Measurements from ENCODE around the gene RAB4B. TPM values are rescaled to one million over a fixed set of nuclear protein-coding genes. Genes with fewer than 3 reads are reported as not detected.
"Not testable (repeated sequence)": the region's sequence is repeated elsewhere in the genome, so short reads cannot be mapped to it uniquely, and the experiment has no call there.

The RAB4B gene
- total RNA-seq, 2 experiments from 2014 or later, result 36.2 to 56.7 TPM

- H3K36me3 Mint-ChIP-seq, result peaks cover 16% of the 10 kb centered on the region
- peak; percentile 42 for DNase-seq
- peak overlapping the region; percentile 54 for H3K4me3 Mint-ChIP-seq
- no peak for ATAC-seq
- peaks cover 38% of the 10 kb centered on the region for H3K4me1 Mint-ChIP-seq
- H3K27me3 Mint-ChIP-seq, result peaks cover 28% of the 10 kb centered on the region
- peak overlapping the region; percentile 37 for H3K27ac Mint-ChIP-seq
- no peaks in the 10 kb centered on the region for H3K9me3 Mint-ChIP-seq (ENCODE audit: low read depth)
- CTCF ChIA-PET, result interaction anchor here (1.0 to 1.3 kb wide), 3 partner anchors 34 to 177 kb away, joined by 4 to 7 read pairs (median 5); partner anchors contain the start of genes ACTMAP and RAB4B
Measured at GRCh38 chr19:40811478-40812341, 33.7 kb downstream of the RAB4B start.

DNA sequence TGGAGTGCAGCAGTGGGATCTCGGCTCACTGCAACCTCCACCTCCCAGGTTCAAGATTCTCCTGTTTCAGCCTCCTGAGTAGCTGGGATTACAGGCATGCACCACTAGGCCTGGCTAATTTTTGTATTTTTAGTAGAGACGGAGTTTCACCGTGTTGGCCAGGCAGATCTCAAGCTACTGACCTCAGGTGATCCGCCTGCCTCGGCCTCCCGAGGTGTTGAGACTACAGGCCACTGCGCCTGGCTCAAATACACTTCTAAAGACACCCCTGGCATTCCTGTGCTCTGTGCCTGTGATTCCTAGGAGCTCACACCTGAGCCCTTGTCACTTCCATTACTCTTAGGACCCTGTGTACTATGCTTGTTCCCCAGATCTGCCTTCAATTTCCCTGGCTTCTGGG lies 34.5 kb downstream of the RAB4B start:
- not testable (repeated sequence) for H3K27ac Mint-ChIP-seq; ATAC-seq; H3K9me3 Mint-ChIP-seq (ENCODE audit: low read depth); H3K4me3 Mint-ChIP-seq; DNase-seq
- H3K4me1 Mint-ChIP-seq, result peaks cover 31% of the 10 kb centered on the region
- H3K36me3 Mint-ChIP-seq, result peaks cover 12% of the 10 kb centered on the region
- CTCF ChIA-PET, result interaction anchor here (1.3 kb wide), 1 partner anchor 178 kb away, joined by 5 read pairs; no protein-coding TSS in a partner anchor
- peaks cover 28% of the 10 kb centered on the region for H3K27me3 Mint-ChIP-seq

- Mint-ChIP-seq H3K36me3 (peaks cover 8% of the 10 kb centered on the region), H3K9me3 (ENCODE audit: low read depth) (no peaks in the 10 kb centered on the region), H3K27me3 (peaks cover 31% of the 10 kb centered on the region), H3K27ac (no peak overlapping the region), H3K4me3 (no peak overlapping the region), H3K4me1 (peaks cover 29% of the 10 kb centered on the region)
- DNase-seq (no peak), ATAC-seq (no peak)
- CTCF ChIA-PET, result no interaction called here
Measured at GRCh38 chr19:40813182-40813581, 35.1 kb downstream of the RAB4B start.

- peaks cover 31% of the 10 kb centered on the region for H3K27me3 Mint-ChIP-seq
- ATAC-seq, result no peak
Measured at GRCh38 chr19:40815223-40815622, 37.2 kb downstream of the RAB4B start.

GRCh38 chr19:40818480-40819399 lies 40.7 kb downstream of the RAB4B start:
- peak; percentile 94 for ATAC-seq
- peaks cover 22% of the 10 kb centered on the region for H3K4me1 Mint-ChIP-seq
- CTCF ChIA-PET, result interaction anchor here (0.6 to 5.5 kb wide), 15 partner anchors 13 to 436 kb away, joined by 3 to 67 read pairs (median 8); partner anchors contain the start of genes COQ8B, ITPKC and RAB4B
- H3K4me3 Mint-ChIP-seq, result peak overlapping the region; percentile 71
- H3K36me3 Mint-ChIP-seq; H3K9me3 Mint-ChIP-seq (ENCODE audit: low read depth): not testable (repeated sequence)
- H3K27ac Mint-ChIP-seq, result peak overlapping the region; percentile 77
- H3K27me3 Mint-ChIP-seq, result peaks cover 14% of the 10 kb centered on the region
- peak; percentile 79 for DNase-seq

More at GRCh38 chr19:40815223-40815622, 37.2 kb downstream of the RAB4B start:
- CTCF ChIA-PET, result interaction anchor here (1.3 kb wide), 1 partner anchor 152 kb away, joined by 4 read pairs; no protein-coding TSS in a partner anchor
- no peak for DNase-seq
- Mint-ChIP-seq H3K4me3 (no peak overlapping the region), H3K9me3 (ENCODE audit: low read depth) (no peaks in the 10 kb centered on the region), H3K4me1 (peaks cover 32% of the 10 kb centered on the region), H3K27ac (no peak overlapping the region), H3K36me3 (peaks cover 1% of the 10 kb centered on the region)

- H3K9me3 Mint-ChIP-seq (ENCODE audit: low read depth); ATAC-seq; H3K4me3 Mint-ChIP-seq; H3K36me3 Mint-ChIP-seq: not testable (repeated sequence)
- peak; percentile 68 for DNase-seq
- Mint-ChIP-seq H3K27ac (peak overlapping the region; percentile 63), H3K4me1 (peaks cover 22% of the 10 kb centered on the region), H3K27me3 (peaks cover 12% of the 10 kb centered on the region)
- CTCF ChIA-PET, result interaction anchor here (0.6 to 5.5 kb wide), 22 partner anchors 12 to 439 kb away, joined by 3 to 67 read pairs (median 4); partner anchors contain the start of genes COQ8B, ITPKC and RAB4B
Measured at GRCh38 chr19:40819479-40820234, 41.6 kb downstream of the RAB4B start.

DNA sequence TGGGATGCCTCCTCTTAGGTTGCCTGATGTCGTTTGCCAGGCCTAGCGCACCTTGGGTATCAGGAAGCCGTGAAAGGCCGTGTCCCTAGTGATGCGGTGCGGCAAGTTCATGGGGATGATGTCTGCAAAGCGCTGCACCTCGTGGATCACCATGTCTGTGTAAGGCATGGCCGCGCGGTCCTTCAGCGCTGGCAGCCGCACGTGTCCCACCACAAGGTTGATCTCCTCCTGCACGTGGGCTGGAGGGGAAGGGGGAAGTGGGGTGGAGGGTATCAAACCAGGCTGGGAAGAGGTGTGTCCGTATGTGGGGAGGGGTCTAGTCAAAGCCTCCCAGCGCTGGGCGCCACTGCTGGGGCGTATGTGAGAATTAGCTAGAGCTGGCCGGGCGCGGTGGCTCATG lies 44.1 kb downstream of the RAB4B start:
- Mint-ChIP-seq H3K4me1 (peaks cover 33% of the 10 kb centered on the region), H3K27ac (no peak overlapping the region), H3K9me3 (ENCODE audit: low read depth) (no peaks in the 10 kb centered on the region), H3K36me3 (peaks cover 7% of the 10 kb centered on the region), H3K27me3 (peaks cover 3% of the 10 kb centered on the region), H3K4me3 (no peak overlapping the region)
- peak; percentile 38 for DNase-seq
- CTCF ChIA-PET, result interaction anchor here (1.7 to 2.0 kb wide), 2 partner anchors 67 to 159 kb away, joined by 4 to 6 read pairs; no protein-coding TSS in a partner anchor
- ATAC-seq, result no peak

DNA sequence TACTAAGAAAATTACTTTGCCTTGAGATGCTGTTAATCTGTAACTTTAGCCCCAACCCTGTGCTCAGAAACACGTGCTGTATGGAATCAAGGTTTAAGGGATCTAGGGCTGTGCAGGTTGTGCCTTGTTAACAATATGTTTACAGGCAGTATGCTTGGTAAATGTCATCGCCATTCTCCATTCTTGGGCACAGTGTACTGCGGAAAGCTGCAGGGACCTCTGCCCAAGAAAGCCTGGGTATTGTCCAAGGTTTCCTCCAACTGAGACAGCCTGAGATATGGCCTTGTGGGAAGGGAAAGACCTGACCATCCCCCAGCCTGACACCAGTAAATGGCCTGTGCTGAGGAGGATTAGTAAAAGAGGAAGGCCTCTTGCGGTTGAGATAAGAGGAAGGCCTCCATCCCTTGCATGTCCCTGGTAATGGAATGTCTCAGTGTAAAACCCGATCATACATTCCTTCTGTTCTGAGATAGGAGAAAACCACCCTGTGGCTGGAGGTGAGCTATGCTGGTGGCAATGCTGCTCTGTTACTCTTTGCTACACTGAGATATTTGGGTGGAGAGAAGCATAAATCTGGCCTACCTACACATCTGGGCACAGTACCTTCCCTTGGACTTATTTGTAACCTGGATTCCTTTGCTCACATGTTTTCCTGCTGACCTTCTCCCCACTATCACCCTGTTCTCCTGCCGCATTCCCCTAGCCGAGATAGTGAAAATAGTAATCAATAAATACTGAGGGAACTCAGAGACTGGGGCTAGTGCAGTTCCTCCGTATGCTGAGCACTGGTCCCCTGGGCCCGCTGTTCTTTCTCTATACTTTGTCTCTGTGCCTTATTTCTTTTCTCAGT lies 44.9 kb downstream of the RAB4B start:
- peak; percentile 38 for DNase-seq
- CTCF ChIA-PET, result interaction anchor here (1.7 kb wide), 1 partner anchor 160 kb away, joined by 4 read pairs; no protein-coding TSS in a partner anchor
- H3K27me3 Mint-ChIP-seq; ATAC-seq; H3K36me3 Mint-ChIP-seq; H3K4me3 Mint-ChIP-seq; H3K9me3 Mint-ChIP-seq (ENCODE audit: low read depth); H3K27ac Mint-ChIP-seq: not testable (repeated sequence)
- peaks cover 33% of the 10 kb centered on the region for H3K4me1 Mint-ChIP-seq

DNA sequence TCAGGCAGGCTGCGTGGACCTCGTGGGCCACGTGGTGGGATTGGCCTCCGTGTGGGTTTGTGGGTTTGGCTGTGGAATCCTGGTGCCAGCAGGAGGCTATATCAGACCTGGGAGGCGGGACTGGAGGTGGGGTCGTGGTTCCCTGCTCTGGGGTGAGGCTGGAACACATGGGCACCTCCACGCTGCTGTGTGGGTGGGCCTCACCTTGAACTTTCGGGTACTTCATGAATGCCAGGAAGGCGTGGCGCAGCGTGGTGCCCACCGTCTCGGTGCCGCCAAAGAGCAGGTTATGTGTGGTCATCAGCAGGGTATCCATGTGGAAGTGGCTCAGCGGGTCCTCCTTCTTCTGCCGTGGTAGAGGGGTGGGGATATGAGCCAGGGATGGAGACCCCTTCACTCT lies 46.9 kb downstream of the RAB4B start:
- H3K27ac Mint-ChIP-seq; H3K9me3 Mint-ChIP-seq (ENCODE audit: low read depth): not testable (repeated sequence)

DNA sequence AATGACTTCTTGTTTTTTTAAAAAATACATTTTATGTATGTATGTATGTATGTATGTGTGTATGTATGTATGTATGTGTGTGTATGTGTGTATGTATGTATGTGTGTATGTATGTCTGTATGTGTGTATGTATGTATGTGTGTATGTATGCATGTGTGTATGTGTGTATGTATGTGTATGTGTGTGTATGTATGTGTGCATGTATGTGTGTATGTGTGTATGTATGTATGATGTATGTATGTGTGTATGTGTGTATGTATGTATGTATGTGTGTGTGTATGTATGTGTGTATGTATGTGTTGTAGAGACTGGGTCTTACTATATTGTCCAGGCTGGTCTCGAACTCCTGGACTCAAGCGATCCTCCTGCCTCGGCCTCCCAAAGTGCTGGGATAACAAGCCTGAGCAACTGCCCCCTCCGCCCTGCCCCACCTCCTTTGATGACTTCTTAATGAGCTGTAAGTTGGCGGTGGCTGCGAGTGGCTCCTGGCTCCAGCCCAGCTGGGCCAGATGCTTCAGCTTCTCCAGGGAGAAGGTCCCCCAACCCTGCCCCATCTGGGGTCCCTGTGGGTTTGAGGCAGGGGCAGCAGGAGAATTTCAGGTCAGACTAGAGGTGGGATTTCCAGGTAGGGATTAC lies 47.5 kb downstream of the RAB4B start:
- H3K27me3 Mint-ChIP-seq; H3K9me3 Mint-ChIP-seq (ENCODE audit: low read depth); H3K36me3 Mint-ChIP-seq; ATAC-seq; CTCF ChIA-PET; H3K27ac Mint-ChIP-seq; H3K4me3 Mint-ChIP-seq: not testable (repeated sequence)
- H3K4me1 Mint-ChIP-seq, result peaks cover 19% of the 10 kb centered on the region
- DNase-seq, result peak; percentile 9

More for the DNA sequence above, 46.9 kb downstream of the RAB4B start:
- H3K36me3 Mint-ChIP-seq, H3K4me3 Mint-ChIP-seq, H3K27me3 Mint-ChIP-seq, CTCF ChIA-PET, ATAC-seq: not testable (repeated sequence)
- DNase-seq, result peak; percentile 35
- H3K4me1 Mint-ChIP-seq, result peaks cover 19% of the 10 kb centered on the region

DNA sequence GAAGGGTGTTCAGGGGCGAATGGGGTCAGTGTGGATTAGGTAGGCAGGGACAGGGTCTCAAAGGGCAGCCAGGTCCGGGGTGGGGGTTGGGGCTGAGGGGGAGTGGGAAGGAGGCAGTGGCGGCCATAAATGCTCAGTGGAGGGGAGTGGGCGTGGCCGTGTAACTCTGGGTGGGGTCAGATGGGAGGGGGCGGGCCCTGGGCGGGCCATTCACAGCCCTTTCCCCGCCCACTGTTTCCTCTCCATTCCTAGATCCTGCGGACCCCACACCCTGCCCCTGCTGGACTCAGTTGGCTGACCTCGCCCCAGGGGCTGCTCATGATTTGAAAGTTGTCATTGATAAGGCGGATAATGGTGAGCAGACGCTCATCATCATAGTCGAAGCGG lies 48.3 kb downstream of the RAB4B start:
- H3K36me3 Mint-ChIP-seq; CTCF ChIA-PET; H3K9me3 Mint-ChIP-seq (ENCODE audit: low read depth); H3K27me3 Mint-ChIP-seq; H3K4me3 Mint-ChIP-seq: not testable (repeated sequence)
- DNase-seq, result peak; percentile 22
- peak overlapping the region; percentile 50 for H3K27ac Mint-ChIP-seq
- ATAC-seq, result peak; percentile 9
- H3K4me1 Mint-ChIP-seq, result peaks cover 19% of the 10 kb centered on the region
